HL-60 (cell line): ENCODE results near the gene RBM6.

Experiments
- CTCF ChIP-seq: IDR thresholded peaks from one replicate; pipeline ENCODE4 v1.5.1; 2011; ENCODE audit warnings: low read length, control low read depth, inconsistent platforms; ENCODE audit not compliant: insufficient read depth
- GABPA ChIP-seq: IDR thresholded peaks from 2 replicates; pipeline ENCODE4 v1.6.1; 2012; ENCODE audit warnings: low read depth
- POLR2AphosphoS5 ChIP-seq: IDR thresholded peaks from 2 replicates; pipeline ENCODE4 v1.6.1; 2012; ENCODE audit warnings: low read depth
- REST ChIP-seq: IDR thresholded peaks from 2 replicates; pipeline ENCODE4 v1.6.1; 2012; ENCODE audit warnings: low read depth; ENCODE audit not compliant: insufficient replicate concordance

DNA sequence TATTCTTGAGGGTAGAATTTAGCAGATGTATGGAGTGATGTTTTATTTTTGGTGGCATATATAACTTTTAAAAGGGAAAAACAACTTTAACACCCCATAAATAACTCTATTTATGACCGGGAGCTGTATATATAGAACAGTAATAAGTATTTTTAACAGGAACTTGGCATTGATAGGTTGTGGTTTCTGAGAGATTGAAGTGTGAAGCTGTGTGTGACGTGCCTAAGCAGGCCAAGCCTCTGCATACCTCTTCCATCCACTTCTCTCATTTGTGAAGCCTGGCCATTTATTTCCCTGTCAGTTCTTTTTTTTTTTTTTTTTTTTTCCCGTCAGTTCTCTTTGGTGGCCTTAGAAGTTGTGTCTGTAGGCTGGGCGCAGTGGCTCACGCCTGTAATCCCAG is 171.8 kb downstream of the RBM6 start:
- no peak for TF ChIP-seq POLR2AphosphoS5
- TF ChIP-seq REST = no peak
- TF ChIP-seq CTCF = no peak
- no peak for TF ChIP-seq GABPA
